RWPE2 (cell line): ENCODE results near the gene SIGLEC9.

Source experiments
- ATAC-seq: fragments of 200-7000 bp; cut with Tn5 transposase; 3 replicates; pipeline ENCODE4 v1.9.1; 2021; ENCODE audit warnings: low read depth
- DNase-seq: peaks from one replicate; pipeline ENCODE4 v3.0.0-alpha.2; 2020; ENCODE audit warnings: low spot score
- H3K27ac ChIP-seq: fragments of 450-650 bp; 2 replicates; pipeline ENCODE4 v1.5.1; 2017; ENCODE audit warnings: mild to moderate bottlenecking; ENCODE audit not compliant: poor library complexity, severe bottlenecking
- H3K27me3 ChIP-seq: fragments of 250-450 bp; sonication (Bioruptor Pico); 2 replicates; pipeline ENCODE4 v1.5.1; 2021; ENCODE audit warnings: mild to moderate bottlenecking, moderate library complexity; ENCODE audit not compliant: insufficient read depth, poor library complexity, severe bottlenecking
- H3K36me3 ChIP-seq: fragments of 250-450 bp; sonication (Bioruptor Pico); 2 replicates; pipeline ENCODE4 v1.5.1; 2020; ENCODE audit warnings: low read depth, mild to moderate bottlenecking, moderate library complexity
- H3K4me1 ChIP-seq: fragments of 250-450 bp; sonication (Bioruptor Pico); 2 replicates; pipeline ENCODE4 v1.5.1; 2021; ENCODE audit warnings: mild to moderate bottlenecking, moderate library complexity; ENCODE audit not compliant: insufficient read depth, poor library complexity, severe bottlenecking
- H3K4me3 ChIP-seq: fragments of 250-450 bp; sonication (Bioruptor Pico); 2 replicates; pipeline ENCODE4 v1.5.1; 2021; ENCODE audit warnings: mild to moderate bottlenecking, moderate library complexity; ENCODE audit not compliant: severe bottlenecking
- H3K9me3 ChIP-seq: fragments of 250-450 bp; sonication (Bioruptor Pico); 2 replicates; pipeline ENCODE4 v1.5.1; 2021; ENCODE audit warnings: mild to moderate bottlenecking, moderate library complexity; ENCODE audit not compliant: severe bottlenecking
- TF ChIP-seq, protein P1 (sequence below): fragments of 450-650 bp; IDR thresholded peaks from one replicate; pipeline ENCODE4 v1.5.1; 2017; ENCODE audit warnings: mild to moderate bottlenecking, moderate library complexity; ENCODE audit not compliant: poor library complexity, severe bottlenecking

Gene SIGLEC9

DNA sequence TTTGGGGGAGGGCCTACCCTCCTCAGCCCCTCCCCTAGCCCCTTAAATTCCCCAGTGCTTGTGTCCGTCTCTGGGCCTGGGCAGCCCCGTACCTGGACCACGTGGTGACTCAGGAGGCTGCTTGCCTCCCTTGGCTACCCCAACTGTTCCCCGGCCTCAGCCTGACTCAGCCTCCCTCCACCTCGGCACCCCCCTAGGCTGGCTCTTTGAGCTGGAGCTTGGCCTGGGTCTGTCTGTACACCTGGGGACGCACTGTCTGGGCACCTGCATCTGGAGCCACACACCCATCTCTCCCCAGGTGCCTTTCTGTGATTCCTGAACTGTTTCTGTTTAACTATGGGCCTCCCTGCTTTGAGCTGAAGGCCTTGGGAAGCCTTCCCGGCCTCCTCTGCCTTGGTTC is 40.2 kb upstream of the SIGLEC9 start:
- no peaks in the 10 kb centered on the region for H3K9me3 ChIP-seq
- H3K4me3 ChIP-seq, result no peak overlapping the region
- no peaks in the 10 kb centered on the region for H3K27me3 ChIP-seq
- ATAC-seq, result no peak
- H3K27ac ChIP-seq, result no peak overlapping the region
- no peaks in the 10 kb centered on the region for H3K36me3 ChIP-seq
- TF ChIP-seq, protein P1, sequence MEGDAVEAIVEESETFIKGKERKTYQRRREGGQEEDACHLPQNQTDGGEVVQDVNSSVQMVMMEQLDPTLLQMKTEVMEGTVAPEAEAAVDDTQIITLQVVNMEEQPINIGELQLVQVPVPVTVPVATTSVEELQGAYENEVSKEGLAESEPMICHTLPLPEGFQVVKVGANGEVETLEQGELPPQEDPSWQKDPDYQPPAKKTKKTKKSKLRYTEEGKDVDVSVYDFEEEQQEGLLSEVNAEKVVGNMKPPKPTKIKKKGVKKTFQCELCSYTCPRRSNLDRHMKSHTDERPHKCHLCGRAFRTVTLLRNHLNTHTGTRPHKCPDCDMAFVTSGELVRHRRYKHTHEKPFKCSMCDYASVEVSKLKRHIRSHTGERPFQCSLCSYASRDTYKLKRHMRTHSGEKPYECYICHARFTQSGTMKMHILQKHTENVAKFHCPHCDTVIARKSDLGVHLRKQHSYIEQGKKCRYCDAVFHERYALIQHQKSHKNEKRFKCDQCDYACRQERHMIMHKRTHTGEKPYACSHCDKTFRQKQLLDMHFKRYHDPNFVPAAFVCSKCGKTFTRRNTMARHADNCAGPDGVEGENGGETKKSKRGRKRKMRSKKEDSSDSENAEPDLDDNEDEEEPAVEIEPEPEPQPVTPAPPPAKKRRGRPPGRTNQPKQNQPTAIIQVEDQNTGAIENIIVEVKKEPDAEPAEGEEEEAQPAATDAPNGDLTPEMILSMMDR, result no peak
- H3K4me1 ChIP-seq, result no peaks in the 10 kb centered on the region
- DNase-seq, result no peak

DNA sequence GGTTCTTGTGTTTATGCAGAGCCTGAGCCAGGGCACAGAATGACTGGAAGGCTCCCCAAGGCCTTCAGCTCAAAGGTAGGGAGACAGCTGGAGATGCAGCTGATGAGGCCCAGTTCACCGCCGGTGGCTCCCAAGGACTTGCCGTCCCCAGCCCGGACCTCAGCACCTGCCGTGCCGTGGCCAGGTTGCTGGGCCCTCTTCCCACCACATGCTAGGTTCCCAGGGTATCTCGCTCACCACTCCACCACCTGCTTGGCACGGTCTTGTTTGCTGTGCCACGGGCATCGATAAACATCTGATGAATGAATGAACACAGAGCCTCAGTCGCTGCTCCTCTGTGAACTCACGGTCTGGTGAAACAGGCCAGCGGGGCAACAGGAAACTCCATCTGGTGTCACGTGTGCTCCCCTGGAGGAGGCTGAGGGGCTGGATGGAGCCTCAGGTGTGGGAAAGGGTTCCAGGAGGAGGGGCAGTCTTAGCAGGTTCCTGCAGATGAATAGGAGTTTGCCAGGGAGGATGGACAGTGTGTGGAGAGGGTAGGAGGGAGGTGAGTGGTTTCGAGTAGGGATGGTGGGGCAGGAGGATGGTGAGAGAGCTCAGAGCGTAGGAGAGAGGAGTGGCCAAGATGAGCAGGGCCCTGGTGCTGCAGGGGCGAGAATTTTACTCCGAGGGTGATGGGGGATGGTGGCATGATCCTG is 38.4 kb upstream of the SIGLEC9 start:
- H3K27ac ChIP-seq, result no peak overlapping the region
- no peaks in the 10 kb centered on the region for H3K4me1 ChIP-seq
- H3K27me3 ChIP-seq, result no peaks in the 10 kb centered on the region
- ATAC-seq (no peak), DNase-seq (no peak)
- no peaks in the 10 kb centered on the region for H3K36me3 ChIP-seq
- no peaks in the 10 kb centered on the region for H3K9me3 ChIP-seq
- TF ChIP-seq, protein P1, result no peak
- no peak overlapping the region for H3K4me3 ChIP-seq

GRCh38 chr19:51089786-51090185 is 34.9 kb upstream of the SIGLEC9 start:
- TF ChIP-seq, protein P1, result no peak
- DNase-seq, result no peak

DNA sequence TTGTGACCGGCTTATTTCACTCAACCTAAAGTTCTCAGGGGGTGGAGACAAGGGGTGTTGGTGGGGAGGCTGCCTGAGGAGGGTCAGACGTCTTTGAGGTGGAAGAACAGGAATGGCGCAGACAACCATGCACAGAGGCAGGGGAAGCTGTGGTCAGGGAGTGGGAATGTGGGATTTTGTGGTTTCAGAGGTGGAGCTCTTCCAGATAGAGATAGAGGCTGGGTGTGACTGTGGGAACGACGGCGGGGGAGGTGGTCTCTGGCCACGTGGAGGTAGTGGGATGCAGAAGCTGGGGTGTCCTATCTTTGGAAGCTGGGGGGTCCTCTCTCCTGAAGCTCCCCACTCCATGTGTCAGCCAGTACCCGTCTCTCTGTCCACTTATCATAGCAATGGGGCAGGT is 34.2 kb upstream of the SIGLEC9 start:
- H3K36me3 ChIP-seq, result no peaks in the 10 kb centered on the region
- no peaks in the 10 kb centered on the region for H3K27me3 ChIP-seq
- no peaks in the 10 kb centered on the region for H3K9me3 ChIP-seq
- TF ChIP-seq, protein P1, result no peak
- DNase-seq, result no peak
- no peak for ATAC-seq
- no peaks in the 10 kb centered on the region for H3K4me1 ChIP-seq
- no peak overlapping the region for H3K27ac ChIP-seq
- H3K4me3 ChIP-seq, result no peak overlapping the region

More at GRCh38 chr19:51089786-51090185, 34.9 kb upstream of the SIGLEC9 start:
- H3K4me1 ChIP-seq, result no peaks in the 10 kb centered on the region
- no peaks in the 10 kb centered on the region for H3K9me3 ChIP-seq
- no peak overlapping the region for H3K27ac ChIP-seq
- H3K36me3 ChIP-seq, result no peaks in the 10 kb centered on the region
- H3K27me3 ChIP-seq, result no peaks in the 10 kb centered on the region
- H3K4me3 ChIP-seq, result no peak overlapping the region
- ATAC-seq, result no peak

DNA sequence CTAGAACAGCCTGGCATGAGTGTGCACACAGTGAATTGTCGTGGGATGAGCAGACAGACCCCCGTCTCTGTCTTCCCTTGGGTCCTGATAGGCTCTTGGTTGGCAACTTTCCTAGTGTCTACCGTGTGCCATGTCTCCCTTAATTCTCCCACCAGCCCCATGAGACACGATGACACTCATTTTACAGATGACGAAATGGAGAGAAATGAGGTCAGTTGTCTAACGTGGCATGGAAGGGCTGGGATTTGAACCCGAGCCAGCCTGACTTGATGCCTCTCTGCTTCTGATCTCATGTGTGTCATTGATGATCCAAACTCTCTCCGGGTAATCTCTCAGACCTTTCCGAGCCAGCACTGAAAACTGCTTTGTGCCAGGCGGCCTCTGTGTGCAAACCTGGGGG is 33.6 kb upstream of the SIGLEC9 start:
- Histone ChIP-seq H3K27me3 (no peaks in the 10 kb centered on the region), H3K4me3 (no peak overlapping the region), H3K27ac (no peak overlapping the region), H3K9me3 (no peaks in the 10 kb centered on the region), H3K4me1 (no peaks in the 10 kb centered on the region), H3K36me3 (no peaks in the 10 kb centered on the region)
- ATAC-seq (no peak), DNase-seq (no peak)
- TF ChIP-seq, protein P1, result no peak
